ENCODE measurements around the gene KIAA0586. TPM values are rescaled to one million over a fixed set of nuclear protein-coding genes. Genes with fewer than 3 reads are reported as not detected.

Gene KIAA0586
- total and polyA plus RNA-seq, 2 of the 13 experiments (the other 11 are each of a cell fraction or from before 2014, with no cell fraction given), result 12.6 to 25.2 TPM

- no peak; the same call in 1 of the 2 replicates for TF ChIP-seq ZNF275 (CRISPR knock-in tag; IDR thresholded peaks at IDR 0.05; ENCODE audit: borderline replicate concordance)
- peak; percentile 65 for TF ChIP-seq SP2 (CRISPR knock-in tag; IDR thresholded peaks at IDR 0.05)
- TF ChIP-seq DNMT3B (CRISPR knock-in tag; conservative IDR thresholded peaks at IDR 0.05), result no peak; the same call in 1 of the 2 replicates
- no peak for TF ChIP-seq ZNF639 (CRISPR knock-in tag; conservative IDR thresholded peaks at IDR 0.05)
- 0 out of 2 replicates have a peak, but pooled peaks have one; percentile 45 for TF ChIP-seq ZSCAN21 (CRISPR knock-in tag; IDR thresholded peaks at IDR 0.05; ENCODE audit: borderline replicate concordance)
- TF ChIP-seq TBL1XR1 (IDR thresholded peaks at IDR 0.05; ENCODE audit: borderline replicate concordance, low read length, partially characterized antibody), result peak; percentile 57
- TF ChIP-seq BCLAF1 (IDR thresholded peaks at IDR 0.05), result no peak
- no peak for TF ChIP-seq SMAD9 (CRISPR knock-in tag; IDR thresholded peaks at IDR 0.05)
- TF ChIP-seq ZNF281 (CRISPR knock-in tag; IDR thresholded peaks at IDR 0.05; ENCODE audit: borderline replicate concordance), result no peak
- no peak for TF ChIP-seq NFIB (CRISPR knock-in tag; IDR thresholded peaks at IDR 0.05; ENCODE audit: borderline replicate concordance)
- peak; percentile 90 for TF ChIP-seq KMT2A (CRISPR knock-in tag; IDR thresholded peaks at IDR 0.05)
- 0 out of 2 replicates have a peak, but pooled peaks have one; percentile 6 for TF ChIP-seq TSC22D2 (CRISPR knock-in tag; IDR thresholded peaks at IDR 0.05; ENCODE audit: borderline replicate concordance)
- no peak for TF ChIP-seq ZBTB7B (CRISPR knock-in tag; IDR thresholded peaks at IDR 0.05)
- peak; percentile 30; the same call in 1 of the 2 replicates for TF ChIP-seq MIER3 (CRISPR knock-in tag; IDR thresholded peaks at IDR 0.05; ENCODE audit: borderline replicate concordance)
- 0 out of 2 replicates have a peak, but pooled peaks have one; percentile 9 for TF ChIP-seq NAIF1 (CRISPR knock-in tag; IDR thresholded peaks at IDR 0.05; ENCODE audit: borderline replicate concordance)
- TF ChIP-seq ZNF329 (CRISPR knock-in tag; IDR thresholded peaks at IDR 0.05; ENCODE audit: low read depth), result no peak
- 0 out of 2 replicates have a peak, but pooled peaks have one; percentile 17 for TF ChIP-seq MEF2D (CRISPR knock-in tag; IDR thresholded peaks at IDR 0.05)
- TF ChIP-seq KLF16 (CRISPR knock-in tag; IDR thresholded peaks at IDR 0.05), result 0 out of 4 replicates have a peak, but pooled peaks of 1 of the 2 experiments have one; percentile 28
- TF ChIP-seq ZNF256 (CRISPR knock-in tag; conservative IDR thresholded peaks at IDR 0.05), result no peak
These were observed at the start of gene KIAA0586, which contains the start of gene TIMM9 (continued) for GRCh38 chr14:58427281-58428117.

Measured in HepG2 (cell line).